ENCODE measurements around the gene EIF4EBP2.

Gene EIF4EBP2

DNA sequence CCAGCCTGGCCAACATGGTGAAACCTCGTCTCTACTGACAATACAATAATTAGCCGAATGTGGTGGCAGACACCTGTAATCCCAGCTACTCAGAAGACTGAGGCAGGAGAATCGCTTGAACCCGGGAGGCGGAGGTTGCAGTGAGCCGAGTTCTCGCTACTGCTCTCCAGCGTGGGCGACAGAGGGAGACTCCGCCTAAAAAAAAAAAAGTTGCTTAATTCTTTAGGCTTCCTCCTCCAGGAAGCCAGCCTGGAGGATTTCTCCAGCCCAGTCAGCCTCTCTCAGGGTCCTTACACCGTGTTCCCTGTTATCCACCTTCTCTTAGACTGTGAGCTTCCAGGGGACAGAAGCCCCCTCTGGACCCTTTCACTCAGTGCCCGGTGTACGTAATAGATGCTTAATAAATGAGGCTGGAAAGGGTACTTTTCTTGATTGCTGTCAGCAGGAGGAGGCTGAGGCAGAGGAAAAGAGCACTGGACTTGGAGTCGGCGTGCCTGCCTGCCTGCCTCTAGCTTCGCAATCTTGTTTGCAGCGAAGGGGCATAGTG, 53.9 kb downstream of the EIF4EBP2 start:
- H3K4me3 Mint-ChIP-seq: no peak overlapping the region
- ATAC-seq (no peak), DNase-seq (no peak)
- H3K27me3 Mint-ChIP-seq: peaks cover 47% of the 10 kb centered on the region
- no peak overlapping the region for H3K27ac Mint-ChIP-seq
- H3K36me3 Mint-ChIP-seq (ENCODE audit: low read depth): no peaks in the 10 kb centered on the region
- H3K9me3 Mint-ChIP-seq: no peaks in the 10 kb centered on the region
- peaks cover 7% of the 10 kb centered on the region for H3K4me1 Mint-ChIP-seq

DNA sequence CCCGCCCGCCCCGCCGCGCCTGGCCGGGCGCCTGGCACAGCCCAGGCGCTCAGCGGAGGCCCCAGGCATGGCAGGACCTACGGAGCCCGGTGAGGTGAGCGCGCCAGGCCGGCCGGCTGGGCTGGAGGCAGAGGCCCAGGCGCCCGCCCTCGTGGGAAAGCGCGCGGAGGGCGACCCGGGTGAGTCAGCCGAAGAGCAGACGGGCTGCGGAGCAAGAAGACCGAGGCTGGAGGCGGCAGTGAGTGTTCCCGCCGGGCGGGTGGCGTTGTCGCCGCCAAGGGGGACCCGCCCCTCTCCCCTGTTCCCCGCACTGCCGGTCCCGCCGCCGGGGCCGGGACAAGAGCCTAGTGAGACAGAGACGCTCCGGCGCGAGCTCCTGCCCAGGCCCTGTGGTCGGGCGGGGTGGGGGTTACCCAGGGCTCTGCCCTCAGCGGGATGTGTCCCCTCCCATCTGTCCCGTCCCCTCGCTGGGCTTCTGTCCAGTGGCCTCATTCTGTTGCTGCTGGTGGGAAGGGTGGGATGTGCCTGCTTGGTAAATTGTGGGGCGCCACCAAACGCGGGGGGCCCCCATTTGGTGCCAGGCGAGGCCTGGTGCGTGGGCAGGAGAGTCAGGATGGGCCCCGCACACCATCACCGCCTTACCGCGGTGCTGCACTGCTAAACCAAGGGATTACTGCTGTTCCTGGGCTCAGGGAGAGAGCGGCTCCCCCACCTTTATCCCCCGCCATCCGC, 54.5 kb downstream of the EIF4EBP2 start:
- Mint-ChIP-seq H3K4me3 (no peak overlapping the region), H3K4me1 (peaks cover 7% of the 10 kb centered on the region), H3K36me3 (ENCODE audit: low read depth) (no peaks in the 10 kb centered on the region), H3K27ac (no peak overlapping the region), H3K27me3 (peaks cover 47% of the 10 kb centered on the region), H3K9me3 (no peaks in the 10 kb centered on the region)
- ATAC-seq (peak; percentile 73), DNase-seq (peak; percentile 69)

DNA sequence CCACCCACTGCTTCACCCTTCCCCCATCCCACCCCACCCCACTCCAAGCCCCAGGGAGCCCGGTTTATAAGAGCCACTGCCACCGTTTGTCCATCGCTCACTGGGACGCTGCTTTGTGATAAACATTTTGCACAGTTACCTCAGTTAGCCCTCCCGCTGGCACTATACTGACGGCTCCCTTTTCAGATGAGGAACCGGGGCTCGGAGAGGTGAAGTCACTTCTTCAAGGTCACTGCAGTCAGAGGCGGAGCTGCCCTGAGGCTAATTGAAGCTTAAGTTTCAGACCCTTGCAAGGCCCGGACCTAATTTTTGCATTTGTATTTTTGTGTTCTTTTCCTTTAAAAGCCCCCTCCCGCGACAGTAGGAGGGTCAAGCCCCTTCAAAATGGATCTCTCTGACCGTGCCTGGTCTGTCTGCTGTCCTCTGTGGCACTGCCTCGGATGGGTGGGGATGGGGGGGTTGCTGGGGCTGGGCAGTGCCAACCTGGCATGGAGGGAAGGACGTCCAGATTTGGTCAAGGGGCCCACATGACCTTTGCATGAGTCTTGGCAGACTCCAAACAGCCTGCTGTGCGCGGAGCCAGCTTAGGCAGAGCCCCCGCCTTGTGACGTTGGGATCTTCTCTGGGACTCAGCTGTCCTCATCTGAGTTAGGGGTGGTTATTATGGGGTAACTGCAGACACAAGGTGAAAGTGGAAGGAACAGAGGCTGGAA, 55.3 kb downstream of the EIF4EBP2 start:
- DNase-seq (no peak), ATAC-seq (no peak)
- H3K27ac Mint-ChIP-seq: no peak overlapping the region
- H3K36me3 Mint-ChIP-seq (ENCODE audit: low read depth): no peaks in the 10 kb centered on the region
- no peaks in the 10 kb centered on the region for H3K9me3 Mint-ChIP-seq
- H3K4me3 Mint-ChIP-seq: no peak overlapping the region
- H3K27me3 Mint-ChIP-seq: peaks cover 47% of the 10 kb centered on the region
- H3K4me1 Mint-ChIP-seq: peaks cover 7% of the 10 kb centered on the region

DNA sequence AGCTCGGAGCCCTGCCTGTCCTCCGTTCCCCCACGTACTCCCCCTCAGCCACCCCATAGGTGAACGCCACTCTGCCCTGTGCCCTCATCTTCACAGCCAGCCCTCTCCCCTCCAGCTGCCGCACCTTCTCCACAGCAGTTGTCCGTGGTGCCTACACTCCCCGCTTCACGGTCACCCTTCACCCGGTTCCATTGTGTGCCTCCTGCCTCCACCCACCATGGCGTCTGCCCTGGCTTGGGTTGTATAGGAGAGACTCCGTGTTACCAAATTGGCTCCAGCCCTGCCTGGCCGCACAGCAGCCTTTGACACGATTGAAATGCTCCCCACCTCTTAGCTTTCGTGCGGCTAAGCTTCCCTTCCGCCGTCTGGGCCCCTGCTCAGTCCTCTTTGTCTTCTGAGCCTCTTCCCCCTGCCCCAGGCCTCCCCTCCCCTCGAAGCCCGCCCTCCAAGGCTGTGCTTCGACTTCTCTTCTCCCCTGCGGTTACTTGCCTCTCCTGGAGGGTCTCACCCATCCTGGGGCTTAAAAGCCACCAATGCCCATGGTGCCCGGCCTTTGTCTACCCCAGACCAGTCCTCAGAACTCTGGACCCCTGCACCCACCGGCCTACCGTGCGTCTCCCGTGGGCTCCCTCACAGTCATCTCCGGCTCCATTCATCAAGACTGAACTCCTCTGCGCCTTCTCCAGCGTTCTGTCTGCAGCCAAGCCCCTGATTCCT, 56.0 kb downstream of the EIF4EBP2 start:
- Mint-ChIP-seq H3K36me3 (ENCODE audit: low read depth) (no peaks in the 10 kb centered on the region), H3K9me3 (no peaks in the 10 kb centered on the region), H3K27me3 (peaks cover 47% of the 10 kb centered on the region), H3K4me3 (no peak overlapping the region), H3K27ac (no peak overlapping the region), H3K4me1 (peaks cover 7% of the 10 kb centered on the region)
- ATAC-seq (no peak), DNase-seq (no peak)

DNA sequence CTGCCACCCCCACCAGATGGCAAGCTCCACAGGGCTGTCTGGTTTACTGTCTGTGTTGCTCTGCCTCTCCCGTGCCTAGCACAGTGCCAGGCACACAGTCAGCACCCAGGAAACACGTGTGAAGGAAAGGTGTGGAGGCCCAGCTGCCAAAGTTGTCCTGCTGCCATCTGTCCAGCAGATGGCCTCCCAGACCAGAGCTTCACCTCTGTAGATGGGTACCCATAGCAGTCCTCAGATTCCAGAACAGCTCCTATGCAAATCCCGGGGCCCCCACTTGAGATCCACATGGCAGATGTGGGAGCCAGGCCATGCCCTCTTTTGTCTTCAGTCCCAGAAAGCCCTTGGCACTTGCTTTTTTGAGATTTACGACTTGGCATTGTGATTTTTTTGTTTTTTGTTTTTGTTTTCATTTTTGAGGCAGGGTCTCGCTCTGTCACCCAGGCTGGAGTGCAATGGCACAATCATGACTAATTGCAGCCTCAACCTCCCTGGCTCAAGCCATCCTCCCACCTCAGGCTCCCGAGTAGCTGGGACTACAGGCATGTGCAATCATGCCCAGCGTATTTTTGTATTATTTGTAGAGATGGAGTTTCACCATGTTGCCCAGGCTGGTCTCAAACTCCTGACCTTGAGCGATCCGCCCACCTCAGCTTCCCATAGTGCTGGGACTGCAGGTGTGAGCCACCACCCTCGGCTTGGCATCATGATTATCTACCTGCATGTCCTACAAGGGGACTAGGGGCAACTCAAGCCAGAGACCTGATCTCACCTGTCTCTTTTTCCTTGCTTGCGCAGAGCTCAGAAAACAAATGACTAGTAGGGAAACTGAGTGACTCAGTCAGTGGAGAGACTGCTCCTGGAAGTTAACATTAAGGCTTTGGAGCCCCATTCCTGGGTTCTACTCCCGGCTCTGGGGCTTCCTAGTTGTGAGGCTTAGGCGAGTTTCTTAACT, 57.7 kb downstream of the EIF4EBP2 start:
- Mint-ChIP-seq H3K27ac (no peak overlapping the region), H3K27me3 (peaks cover 33% of the 10 kb centered on the region), H3K9me3 (no peaks in the 10 kb centered on the region), H3K36me3 (ENCODE audit: low read depth) (no peaks in the 10 kb centered on the region), H3K4me1 (peaks cover 7% of the 10 kb centered on the region), H3K4me3 (no peak overlapping the region)
- DNase-seq (peak; percentile 58), ATAC-seq (peak; percentile 56)

DNA sequence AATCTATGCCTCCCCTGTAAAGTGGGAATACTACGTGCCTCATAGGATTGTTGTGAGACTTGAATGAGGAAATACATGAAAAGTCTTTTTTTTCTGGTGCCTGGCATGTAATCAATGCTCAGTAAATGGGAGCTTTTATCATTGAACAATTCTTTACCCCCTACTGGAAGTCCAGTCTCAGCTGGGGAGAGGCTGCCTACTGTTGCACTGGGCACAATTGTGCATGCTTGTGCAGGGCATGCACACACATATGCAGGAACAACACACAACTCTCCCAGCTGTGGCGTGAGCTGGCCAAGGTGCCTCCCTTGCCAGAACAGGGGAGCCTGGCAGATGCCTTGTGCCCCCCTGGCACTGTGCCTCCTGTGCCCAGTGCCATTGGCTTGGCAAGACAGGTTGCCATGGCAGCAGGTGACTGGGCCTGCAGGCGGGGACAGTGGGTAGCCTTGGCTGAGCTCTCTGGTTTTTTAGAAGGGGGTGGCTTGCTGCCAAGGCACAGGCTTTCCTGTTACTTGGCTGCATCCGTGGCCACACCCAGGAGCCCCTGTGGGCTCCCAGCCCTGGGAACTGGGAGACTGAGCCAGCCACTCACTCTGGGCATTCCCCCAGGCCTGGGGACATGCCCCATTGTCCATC, 58.5 kb downstream of the EIF4EBP2 start:
- no peak overlapping the region for H3K27ac Mint-ChIP-seq
- peaks cover 7% of the 10 kb centered on the region for H3K4me1 Mint-ChIP-seq
- H3K36me3 Mint-ChIP-seq (ENCODE audit: low read depth): no peaks in the 10 kb centered on the region
- ATAC-seq (no peak), DNase-seq (no peak)
- no peak overlapping the region for H3K4me3 Mint-ChIP-seq
- no peaks in the 10 kb centered on the region for H3K9me3 Mint-ChIP-seq
- H3K27me3 Mint-ChIP-seq: peaks cover 25% of the 10 kb centered on the region

DNA sequence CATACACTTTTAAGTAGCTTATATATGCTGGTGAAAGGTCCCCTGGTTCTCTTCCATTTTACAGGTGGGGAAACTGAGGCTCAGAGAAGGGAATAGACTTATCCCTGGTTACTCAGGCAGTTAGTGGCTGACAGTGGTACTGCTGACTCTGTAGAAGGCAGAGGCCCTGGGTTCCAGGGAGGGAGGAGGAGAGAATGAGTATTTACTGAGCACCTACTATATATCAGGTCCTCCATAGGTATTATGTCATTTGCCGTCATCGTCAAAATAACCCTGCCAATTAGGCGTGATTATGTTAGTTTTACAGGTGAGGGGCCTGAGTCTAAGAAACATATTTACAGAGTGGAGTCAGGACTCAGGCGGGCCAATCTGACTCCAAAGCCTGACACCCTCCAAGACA, 61.3 kb downstream of the EIF4EBP2 start:
- Mint-ChIP-seq H3K4me3 (no peak overlapping the region), H3K36me3 (ENCODE audit: low read depth) (no peaks in the 10 kb centered on the region), H3K27me3 (peaks cover 7% of the 10 kb centered on the region), H3K9me3 (no peaks in the 10 kb centered on the region), H3K4me1 (no peaks in the 10 kb centered on the region), H3K27ac (no peak overlapping the region)
- no peak for DNase-seq
- ATAC-seq: no peak

DNA sequence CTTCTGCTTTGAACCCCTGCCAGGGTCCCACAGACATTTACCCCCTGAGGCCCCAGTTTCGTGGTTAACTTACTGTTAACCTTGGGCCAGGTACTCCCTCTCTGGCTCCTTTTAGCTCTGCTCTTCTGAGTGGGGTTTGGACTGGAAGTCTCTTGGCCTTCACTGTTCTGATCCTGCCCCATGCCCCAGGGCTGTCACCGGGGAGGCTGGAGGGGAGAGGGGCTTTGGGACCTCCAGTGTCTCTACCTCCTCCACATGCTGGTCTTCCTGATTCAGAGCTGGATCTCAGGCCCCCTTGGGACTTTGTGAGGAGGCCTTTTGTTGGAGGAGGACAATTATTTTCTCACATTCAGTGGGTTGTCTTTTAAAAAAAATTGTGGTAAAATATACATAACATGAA, 61.9 kb downstream of the EIF4EBP2 start:
- ATAC-seq (no peak), DNase-seq (no peak)
- no peaks in the 10 kb centered on the region for H3K9me3 Mint-ChIP-seq
- H3K4me1 Mint-ChIP-seq: no peaks in the 10 kb centered on the region
- no peaks in the 10 kb centered on the region for H3K36me3 Mint-ChIP-seq (ENCODE audit: low read depth)
- H3K27ac Mint-ChIP-seq: no peak overlapping the region
- peaks cover 4% of the 10 kb centered on the region for H3K27me3 Mint-ChIP-seq
- H3K4me3 Mint-ChIP-seq: no peak overlapping the region

DNA sequence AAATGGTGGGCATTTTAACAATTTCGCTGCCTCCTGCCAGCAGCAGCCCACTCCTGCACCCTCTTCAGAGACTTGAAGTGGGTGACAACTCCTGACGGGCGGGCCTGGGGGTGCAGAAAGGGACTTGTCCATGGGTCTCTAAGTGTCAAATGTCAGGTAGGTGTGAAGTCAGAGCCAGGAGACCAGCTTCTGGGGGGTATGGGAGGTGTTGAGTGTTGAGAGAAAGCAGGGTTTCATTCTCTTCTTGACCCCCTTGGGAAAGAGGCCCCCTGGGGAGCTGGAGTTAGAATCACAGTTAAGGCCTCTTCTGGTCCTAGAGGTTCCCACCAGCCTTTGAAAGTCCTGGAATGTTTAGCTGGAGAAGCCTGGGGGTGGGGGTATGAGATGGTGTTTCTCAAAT, 63.0 kb downstream of the EIF4EBP2 start:
- H3K4me3 Mint-ChIP-seq: no peak overlapping the region
- H3K36me3 Mint-ChIP-seq (ENCODE audit: low read depth): no peaks in the 10 kb centered on the region
- H3K9me3 Mint-ChIP-seq: no peaks in the 10 kb centered on the region
- no peaks in the 10 kb centered on the region for H3K27me3 Mint-ChIP-seq
- no peak for ATAC-seq
- H3K4me1 Mint-ChIP-seq: no peaks in the 10 kb centered on the region
- H3K27ac Mint-ChIP-seq: no peak overlapping the region
- no peak for DNase-seq

DNA sequence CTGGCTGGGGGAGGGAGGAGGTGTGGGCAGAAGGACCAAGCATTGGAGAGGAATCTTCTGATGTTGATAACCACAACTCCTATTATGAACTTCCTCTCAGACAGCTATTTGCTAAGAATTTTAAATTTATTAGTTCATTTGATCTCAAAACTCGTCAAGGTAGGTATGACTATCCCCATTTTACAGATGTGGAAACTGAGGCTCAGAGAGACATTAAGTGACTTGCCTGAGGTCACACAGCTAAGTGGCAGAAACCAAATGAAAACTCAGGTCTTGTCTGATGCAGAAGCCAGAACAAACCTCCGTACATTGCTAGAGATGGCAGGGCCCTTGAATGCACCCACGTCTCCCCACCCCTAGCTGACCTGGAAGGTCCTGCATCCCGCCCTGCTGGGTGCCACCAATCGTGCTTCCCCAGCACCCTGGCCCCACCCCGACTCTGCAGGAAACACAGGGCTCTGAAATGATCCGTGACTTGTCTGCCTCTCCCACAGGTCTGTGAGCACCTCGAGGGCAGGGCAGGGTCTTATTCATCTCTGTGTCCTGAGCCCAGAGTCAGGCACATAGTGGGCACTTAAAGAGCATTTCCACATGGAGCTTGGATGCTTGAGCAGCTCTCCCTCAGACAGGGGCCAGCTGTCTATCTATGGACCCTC, 69.0 kb downstream of the EIF4EBP2 start:
- Mint-ChIP-seq H3K4me3 (no peak overlapping the region), H3K36me3 (ENCODE audit: low read depth) (no peaks in the 10 kb centered on the region), H3K9me3 (no peaks in the 10 kb centered on the region), H3K27me3 (peaks cover 14% of the 10 kb centered on the region), H3K4me1 (peaks cover 26% of the 10 kb centered on the region), H3K27ac (no peak overlapping the region)
- no peak for ATAC-seq
- DNase-seq: no peak

DNA sequence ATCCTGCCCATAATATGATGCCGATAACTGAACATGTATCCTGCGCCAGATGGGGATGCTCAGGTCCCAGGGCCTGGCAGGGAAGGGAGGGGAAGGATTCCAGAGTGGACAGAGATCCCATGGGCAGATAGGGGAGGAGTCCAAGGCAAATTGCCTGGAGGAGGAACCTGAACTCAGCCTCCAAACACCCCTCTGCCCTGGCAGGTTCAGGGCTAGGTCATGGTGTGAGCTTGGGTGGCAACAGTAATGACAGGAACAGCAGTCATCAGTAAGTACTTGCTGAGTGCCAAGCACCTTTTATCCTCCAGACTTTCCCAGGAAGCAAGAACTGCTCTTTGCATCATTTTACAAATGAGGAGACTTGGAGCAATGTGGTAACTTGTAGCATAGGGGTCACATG, 70.8 kb downstream of the EIF4EBP2 start:
- Mint-ChIP-seq H3K27ac (no peak overlapping the region), H3K9me3 (no peaks in the 10 kb centered on the region), H3K27me3 (peaks cover 17% of the 10 kb centered on the region), H3K36me3 (ENCODE audit: low read depth) (no peaks in the 10 kb centered on the region), H3K4me1 (peaks cover 37% of the 10 kb centered on the region), H3K4me3 (no peak overlapping the region)
- no peak for ATAC-seq
- no peak for DNase-seq

DNA sequence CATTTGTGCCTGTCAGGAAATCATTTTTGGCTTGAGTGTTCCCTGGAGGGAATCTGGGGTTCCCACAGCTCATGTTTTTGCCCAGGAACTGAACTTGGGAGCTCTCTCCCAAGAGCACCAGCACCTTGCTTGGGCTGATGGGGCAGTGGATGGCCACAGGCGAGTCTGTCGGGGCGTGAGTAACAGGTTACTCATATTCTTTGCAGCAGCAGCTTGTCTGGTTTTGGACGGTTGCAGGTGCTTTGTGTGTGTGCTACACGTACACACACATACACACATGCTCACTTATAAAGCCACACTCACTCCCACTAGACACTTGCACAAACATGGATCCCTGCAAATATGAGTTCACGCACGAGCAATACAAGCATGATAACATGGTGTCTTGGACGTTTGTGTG, 71.7 kb downstream of the EIF4EBP2 start:
- Mint-ChIP-seq H3K4me1 (peaks cover 45% of the 10 kb centered on the region), H3K27me3 (peaks cover 21% of the 10 kb centered on the region), H3K36me3 (ENCODE audit: low read depth) (no peaks in the 10 kb centered on the region), H3K27ac (no peak overlapping the region), H3K9me3 (no peaks in the 10 kb centered on the region), H3K4me3 (no peak overlapping the region)
- ATAC-seq (no peak), DNase-seq (no peak)

DNA sequence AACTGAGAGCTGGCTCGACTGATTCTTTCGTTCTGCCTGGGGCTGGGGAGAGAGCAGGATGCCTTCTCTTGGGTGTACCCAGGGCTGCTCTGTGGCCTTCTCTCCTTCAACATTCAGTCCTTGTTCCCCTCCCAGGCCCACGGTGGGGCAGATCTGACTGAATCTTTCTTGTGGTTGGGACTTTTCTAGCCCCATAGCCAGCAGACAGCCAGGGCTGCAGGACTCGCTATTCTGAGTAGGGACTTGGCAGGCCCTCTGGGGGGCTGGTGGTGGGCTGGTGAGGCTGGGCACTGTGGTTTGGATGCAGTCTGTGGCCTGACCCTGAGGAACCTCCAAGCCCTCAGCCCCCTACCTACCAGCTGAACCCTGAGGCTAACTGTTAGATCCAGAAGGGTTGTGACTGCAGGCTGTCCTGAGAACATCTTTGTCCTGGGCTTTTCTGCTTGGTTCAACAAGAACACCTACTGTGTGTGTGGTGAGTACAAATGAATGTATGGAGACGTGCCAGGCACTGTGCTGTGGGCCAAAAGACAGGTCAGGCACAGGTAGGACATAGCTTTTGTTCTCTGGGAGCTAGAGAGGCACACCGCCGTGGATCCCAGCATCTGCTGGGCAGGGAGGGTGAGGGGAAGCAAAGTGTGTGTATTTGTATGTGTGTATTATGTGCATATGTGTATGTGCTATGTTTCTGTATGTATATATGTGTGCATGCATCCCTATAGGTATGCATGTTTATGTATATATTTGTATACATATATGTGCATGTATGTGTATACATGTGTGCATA, 72.5 kb downstream of the EIF4EBP2 start:
- peaks cover 21% of the 10 kb centered on the region for H3K27me3 Mint-ChIP-seq
- H3K27ac Mint-ChIP-seq: peak overlapping the region; percentile 86
- H3K4me1 Mint-ChIP-seq: peaks cover 49% of the 10 kb centered on the region
- H3K9me3 Mint-ChIP-seq: no peaks in the 10 kb centered on the region
- no peak for ATAC-seq
- no peaks in the 10 kb centered on the region for H3K36me3 Mint-ChIP-seq (ENCODE audit: low read depth)
- H3K4me3 Mint-ChIP-seq: no peak overlapping the region
- DNase-seq: peak; percentile 26
